Cardiac muscle cell (in vitro differentiated cells and primary cell): ENCODE measurements around the gene SLC25A45. TPM values are rescaled to one million over a fixed set of nuclear protein-coding genes. Genes with fewer than 3 reads are reported as not detected.
A peak's percentile ranks its signal among the peaks of the same experiment; 100 is the strongest.

ENCODE experiments used
- DNase-seq, 2 donors: peaks; one replicate each; pipeline versions ENCODE4 v3.0.0 to v3.0.0-alpha.2; 2010 to 2017; ENCODE audit warnings: low read depth in 1 of 2, low spot score in 1 of 2
- H3K27ac ChIP-seq: fragments of 200-600 bp; sonication (generic); 2 replicates; pipeline ENCODE4 v1.5.1; 2016
- H3K27me3 ChIP-seq: fragments of 200-600 bp; sonication (generic); 2 replicates; pipeline ENCODE4 v1.6.0; 2016; ENCODE audit warnings: control low read depth
- H3K36me3 ChIP-seq: fragments of 200-600 bp; sonication (generic); 2 replicates; pipeline ENCODE4 v1.5.1; 2016; ENCODE audit warnings: control low read depth
- H3K4me1 ChIP-seq: fragments of 200-600 bp; sonication (generic); 2 replicates; pipeline ENCODE4 v1.8.1; 2017; ENCODE audit warnings: low read depth, mild to moderate bottlenecking, mixed run types
- H3K4me3 ChIP-seq: fragments of 200-600 bp; sonication (generic); 2 replicates; pipeline ENCODE4 v1.5.1; 2016; ENCODE audit warnings: mild to moderate bottlenecking
- H3K9me3 ChIP-seq: fragments of 200-600 bp; sonication (generic); 2 replicates; pipeline ENCODE4 v1.5.1; 2017; ENCODE audit warnings: low read depth, mild to moderate bottlenecking, control low read depth
- CTCF ChIP-seq: IDR thresholded peaks from 2 replicates; pipeline ENCODE4 v1.5.1; 2012; ENCODE audit warnings: low read depth, mild to moderate bottlenecking, low read length
- polyA plus RNA-seq: library from polyadenylated mRNA; unstranded; fragments of >200 nt; fragmentation: Nextera tagmentation; extraction: Ambion mirVana; gene quantifications from 2 replicates; pipeline ENCODE4 v1.2.1, GENCODE V29; 2016
- total RNA-seq: library from RNA; depleted of rRNA; stranded (reverse); fragments of >200 nt; gene quantifications from 2 replicates; pipeline ENCODE4 v1.2.3, GENCODE V29; 2016

Gene SLC25A45
- total and polyA plus RNA-seq, 2 experiments from 2014 or later: 4.8 to 10.5 TPM

GRCh38 chr11:65422633-65423515, 40.4 kb upstream of the SLC25A45 start, which contains the start of gene NEAT1:
Gene NEAT1, plus strand, starts transcription at chr11:65422798.
- no peaks in the 10 kb centered on the region for H3K27me3 ChIP-seq
- no peaks in the 10 kb centered on the region for H3K36me3 ChIP-seq
- TF ChIP-seq CTCF: no peak
- peak within 1 kb of the TSS; percentile 35 for H3K4me3 ChIP-seq
- H3K27ac ChIP-seq: peak within 1 kb of the TSS; percentile 98
- no peaks in the 10 kb centered on the region for H3K9me3 ChIP-seq
- DNase-seq: peak; percentile 82 to 96
- H3K4me1 ChIP-seq: peaks cover 82% of the 10 kb centered on the region

- Histone ChIP-seq H3K9me3 (no peaks in the 10 kb centered on the region), H3K4me1 (peaks cover 85% of the 10 kb centered on the region), H3K27me3 (no peaks in the 10 kb centered on the region), H3K36me3 (no peaks in the 10 kb centered on the region), H3K27ac (peak overlapping the region; percentile 98), H3K4me3 (peak overlapping the region; percentile 35)
- peak; percentile 94 to 99 for DNase-seq
- no peak for TF ChIP-seq CTCF
Measured at GRCh38 chr11:65421794-65422632, 39.6 kb upstream of the SLC25A45 start.

- H3K27ac ChIP-seq: peak overlapping the region; percentile 98
- H3K27me3 ChIP-seq: no peaks in the 10 kb centered on the region
- H3K4me3 ChIP-seq: peak overlapping the region; percentile 35
- H3K9me3 ChIP-seq: no peaks in the 10 kb centered on the region
- H3K4me1 ChIP-seq: peaks cover 84% of the 10 kb centered on the region
- no peak for TF ChIP-seq CTCF
- no peaks in the 10 kb centered on the region for H3K36me3 ChIP-seq
- DNase-seq: peak; percentile 56 to 100
Measured at GRCh38 chr11:65420979-65421793, 38.7 kb upstream of the SLC25A45 start.

- Histone ChIP-seq H3K4me3 (no peak overlapping the region), H3K9me3 (no peaks in the 10 kb centered on the region), H3K27me3 (no peaks in the 10 kb centered on the region), H3K4me1 (peaks cover 77% of the 10 kb centered on the region), H3K36me3 (no peaks in the 10 kb centered on the region), H3K27ac (peak overlapping the region; percentile 98)
- no peak for DNase-seq
- TF ChIP-seq CTCF: no peak
Measured at GRCh38 chr11:65420506-65420905, 38.1 kb upstream of the SLC25A45 start.
